Ishikawa (cell line): ENCODE results near the gene RAD51B.

ENCODE experiments used
- CEBPB ChIP-seq: IDR thresholded peaks from 2 replicates; pipeline ENCODE4 v1.6.1; 2012
- CREB1 ChIP-seq: IDR thresholded peaks from 2 replicates; pipeline ENCODE4 v1.6.1; 2012; ENCODE audit warnings: low read depth
- EGR1 ChIP-seq: IDR thresholded peaks from 2 replicates; pipeline ENCODE4 v1.6.1; 2012
- EP300 ChIP-seq: IDR thresholded peaks from 2 replicates; pipeline ENCODE4 v1.6.1; 2012; ENCODE audit warnings: borderline replicate concordance
- FOXM1 ChIP-seq: IDR thresholded peaks from 2 replicates; pipeline ENCODE4 v1.6.1; 2012; ENCODE audit warnings: low read depth, borderline replicate concordance
- MAX ChIP-seq: IDR thresholded peaks from 2 replicates; pipeline ENCODE4 v1.6.1; 2012
- NFIC ChIP-seq: IDR thresholded peaks from 2 replicates; pipeline ENCODE4 v1.6.1; 2012
- RAD21 ChIP-seq: IDR thresholded peaks from 2 replicates; pipeline ENCODE4 v1.6.1; 2012; ENCODE audit warnings: low read depth
- REST ChIP-seq: IDR thresholded peaks from 2 replicates; pipeline ENCODE4 v1.6.1; 2012; ENCODE audit warnings: low read depth, mild to moderate bottlenecking
- TAF1 ChIP-seq: IDR thresholded peaks from 2 replicates; pipeline ENCODE4 v1.6.1; 2012; ENCODE audit warnings: low read depth, mild to moderate bottlenecking
- TCF12 ChIP-seq: IDR thresholded peaks from 2 replicates; pipeline ENCODE4 v1.6.1; 2012; ENCODE audit warnings: low read depth
- TEAD4 ChIP-seq: IDR thresholded peaks from 2 replicates; pipeline ENCODE4 v1.6.1; 2012
- YY1 ChIP-seq: IDR thresholded peaks from 2 replicates; pipeline ENCODE4 v1.6.1; 2012; ENCODE audit warnings: low read depth
- ZBTB7A ChIP-seq: IDR thresholded peaks from 2 replicates; pipeline ENCODE4 v1.6.1; 2012; ENCODE audit warnings: low read depth
- TF ChIP-seq, protein P1 (sequence below): IDR thresholded peaks from 2 replicates; pipeline ENCODE4 v1.6.1; 2012

The RAD51B gene

DNA sequence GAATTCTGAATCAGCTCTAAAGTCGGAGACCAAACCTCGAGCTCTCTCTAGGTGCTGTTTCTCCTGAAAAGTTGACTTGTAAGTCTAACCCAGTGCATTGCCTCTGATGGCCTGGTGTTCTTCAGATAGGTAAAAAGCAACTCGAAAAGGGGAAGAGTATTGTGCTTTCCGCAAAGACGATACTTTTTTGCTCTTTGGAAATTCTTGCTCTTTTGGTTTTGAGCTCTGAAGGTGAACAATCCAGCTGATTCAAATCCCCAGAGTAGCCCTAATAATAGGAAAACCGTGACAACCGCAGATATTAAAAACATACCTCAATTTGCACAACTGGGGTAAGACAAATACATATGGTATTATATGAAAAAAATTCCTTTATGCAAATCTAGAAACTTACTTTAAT lies 447.4 kb downstream of the RAD51B start:
- no peak for TF ChIP-seq EP300
- TF ChIP-seq CREB1, result no peak
- no peak for TF ChIP-seq EGR1
- TF ChIP-seq MAX, result no peak
- TF ChIP-seq ZBTB7A, result no peak
- TF ChIP-seq NFIC, result no peak
- no peak for TF ChIP-seq FOXM1
- TF ChIP-seq TCF12, result no peak
- TF ChIP-seq RAD21, result no peak
- TF ChIP-seq TAF1, result no peak
- no peak for TF ChIP-seq REST
- no peak for TF ChIP-seq TEAD4
- no peak for TF ChIP-seq YY1
- TF ChIP-seq, protein P1, sequence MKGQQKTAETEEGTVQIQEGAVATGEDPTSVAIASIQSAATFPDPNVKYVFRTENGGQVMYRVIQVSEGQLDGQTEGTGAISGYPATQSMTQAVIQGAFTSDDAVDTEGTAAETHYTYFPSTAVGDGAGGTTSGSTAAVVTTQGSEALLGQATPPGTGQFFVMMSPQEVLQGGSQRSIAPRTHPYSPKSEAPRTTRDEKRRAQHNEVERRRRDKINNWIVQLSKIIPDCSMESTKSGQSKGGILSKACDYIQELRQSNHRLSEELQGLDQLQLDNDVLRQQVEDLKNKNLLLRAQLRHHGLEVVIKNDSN, result no peak
- TF ChIP-seq CEBPB, result no peak

- TF ChIP-seq MAX (no peak), CREB1 (no peak), ZBTB7A (no peak), YY1 (no peak), TEAD4 (no peak), NFIC (no peak), REST (no peak), RAD21 (no peak), EGR1 (no peak), TAF1 (no peak)
Measured at GRCh38 chr14:68268197-68268596, 448.6 kb downstream of the RAD51B start.

- TF ChIP-seq RAD21 (no peak), TAF1 (no peak), ZBTB7A (no peak), NFIC (no peak), EP300 (no peak), CREB1 (no peak), TEAD4 (no peak)
Measured at GRCh38 chr14:68268719-68269118, 449.1 kb downstream of the RAD51B start.

GRCh38 chr14:68269136-68269927 lies 449.8 kb downstream of the RAD51B start:
- TF ChIP-seq, protein P1, result no peak
- TF ChIP-seq YY1, result no peak
- no peak for TF ChIP-seq MAX
- TF ChIP-seq TCF12, result no peak
- no peak for TF ChIP-seq TAF1
- TF ChIP-seq EGR1, result no peak
- no peak for TF ChIP-seq EP300
- no peak for TF ChIP-seq NFIC
- no peak for TF ChIP-seq RAD21
- no peak for TF ChIP-seq CREB1
- no peak for TF ChIP-seq FOXM1
- TF ChIP-seq TEAD4, result no peak
- TF ChIP-seq CEBPB, result no peak

DNA sequence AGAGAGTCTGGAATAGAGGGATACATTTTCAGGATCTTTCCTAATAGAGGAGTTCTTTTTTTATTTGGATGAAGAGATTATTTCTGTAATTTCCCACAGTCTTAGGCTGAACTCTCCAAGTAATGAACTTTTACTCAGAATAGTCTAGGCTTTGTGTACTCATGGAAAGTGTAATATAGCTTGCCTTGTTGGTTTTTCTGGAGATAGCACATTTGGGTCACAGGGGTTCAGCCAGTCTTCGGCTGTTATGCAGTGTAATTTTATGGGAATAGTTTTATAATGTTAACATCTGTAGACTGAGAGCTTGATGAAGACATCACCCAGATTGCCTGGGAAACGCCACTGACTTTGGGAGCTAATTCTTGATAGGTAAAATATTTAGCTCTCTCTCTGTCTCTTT lies 450.8 kb downstream of the RAD51B start:
- TF ChIP-seq EGR1 (no peak), TCF12 (no peak), CREB1 (no peak), YY1 (no peak), TEAD4 (no peak), CEBPB (no peak), ZBTB7A (no peak), TAF1 (no peak), EP300 (no peak), RAD21 (no peak), MAX (no peak), FOXM1 (no peak), NFIC (no peak), REST (no peak)
- TF ChIP-seq, protein P1, result no peak
